HG03175 (cell line): ENCODE measurements around the gene CHRNB4.
"Not testable (repeated sequence)": the region's sequence is repeated elsewhere in the genome, so short reads cannot be mapped to it uniquely, and the experiment has no call there.

Source experiments
- ATAC-seq: cut with Tn5 transposase; IDR thresholded peaks from one replicate; pipeline ENCODE4 v1.9.1; 2021; ENCODE audit warnings: mild to moderate bottlenecking, moderate library complexity; ENCODE audit not compliant: unreplicated experiment

CHRNB4 gene

DNA sequence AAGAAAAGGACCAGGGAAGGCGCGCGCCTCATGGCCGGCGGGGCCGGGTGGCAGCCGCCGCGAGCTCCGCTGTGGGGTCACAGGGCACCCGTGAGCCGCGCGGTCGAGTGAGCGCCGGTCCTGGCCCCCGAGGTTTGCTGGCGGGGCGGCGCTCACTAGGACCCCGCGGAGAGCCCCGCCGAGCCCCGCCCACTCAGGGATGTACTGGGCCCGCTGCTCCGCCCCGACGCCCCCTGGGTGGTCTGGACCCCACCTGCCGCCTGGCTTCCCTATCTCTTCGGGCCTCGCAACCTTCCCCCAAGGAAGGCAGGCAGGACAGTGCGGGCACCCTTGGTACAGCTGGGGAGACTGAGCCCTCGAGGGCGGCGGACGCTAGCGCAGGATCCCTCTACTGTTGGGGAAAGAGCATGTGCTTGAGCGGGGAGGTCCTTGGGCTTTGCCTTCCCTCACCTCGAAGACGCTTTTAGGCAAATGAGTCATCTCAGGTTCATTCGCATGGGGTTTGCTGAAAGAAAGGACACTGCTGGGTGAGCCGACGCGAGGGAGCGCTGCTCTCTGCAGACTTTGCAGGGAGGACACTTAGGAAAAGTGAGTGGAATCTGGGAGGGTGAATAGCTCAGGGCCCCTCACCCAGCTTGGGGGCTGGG lies at the start of gene CHRNB4:
Gene CHRNB4, minus strand, starts transcription at position 109 of the 647 bp plus-strand sequence. Its CDS starts 77 bp downstream, at position 32.
- no peak for ATAC-seq

DNA sequence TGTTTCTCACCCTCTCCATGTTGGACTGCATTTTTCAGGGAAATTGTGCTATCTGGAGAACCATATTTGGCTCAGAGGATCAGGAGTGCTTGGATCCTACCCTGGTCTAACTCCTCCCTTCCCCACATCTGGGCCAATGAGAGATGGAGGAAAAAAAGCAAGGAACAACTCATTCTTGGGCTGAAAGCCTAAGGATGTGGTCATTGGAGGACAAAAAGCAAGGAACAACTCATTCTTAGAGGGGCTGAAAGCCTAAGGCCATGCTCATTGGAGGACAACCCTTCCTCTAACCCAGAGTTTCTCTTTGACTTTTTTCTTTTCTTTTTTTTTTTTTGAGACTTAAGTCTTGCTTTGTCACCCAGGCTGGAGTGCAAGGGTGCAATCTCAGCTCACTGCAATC lies 48.6 kb upstream of the CHRNB4 start:
- no peak for ATAC-seq

DNA sequence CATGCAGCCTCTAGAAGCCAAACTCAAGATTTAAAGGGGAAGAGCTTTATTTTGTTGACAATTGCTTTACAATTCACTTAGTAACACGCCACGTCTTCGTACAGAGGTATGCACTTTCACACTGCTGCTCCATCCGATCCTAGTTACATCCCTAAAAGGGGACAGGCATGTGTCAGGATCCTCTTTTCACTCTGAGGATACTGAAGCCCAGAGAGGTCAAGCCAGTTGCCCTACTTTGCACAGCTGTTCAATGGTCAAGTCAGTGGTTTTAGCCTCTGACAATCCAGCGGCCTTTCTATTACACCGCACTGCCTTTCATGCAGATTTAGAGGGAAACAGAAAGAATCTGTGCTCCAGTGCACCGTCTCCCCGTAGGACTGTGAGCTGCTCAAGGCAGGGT lies 44.9 kb upstream of the CHRNB4 start:
- no peak for ATAC-seq

DNA sequence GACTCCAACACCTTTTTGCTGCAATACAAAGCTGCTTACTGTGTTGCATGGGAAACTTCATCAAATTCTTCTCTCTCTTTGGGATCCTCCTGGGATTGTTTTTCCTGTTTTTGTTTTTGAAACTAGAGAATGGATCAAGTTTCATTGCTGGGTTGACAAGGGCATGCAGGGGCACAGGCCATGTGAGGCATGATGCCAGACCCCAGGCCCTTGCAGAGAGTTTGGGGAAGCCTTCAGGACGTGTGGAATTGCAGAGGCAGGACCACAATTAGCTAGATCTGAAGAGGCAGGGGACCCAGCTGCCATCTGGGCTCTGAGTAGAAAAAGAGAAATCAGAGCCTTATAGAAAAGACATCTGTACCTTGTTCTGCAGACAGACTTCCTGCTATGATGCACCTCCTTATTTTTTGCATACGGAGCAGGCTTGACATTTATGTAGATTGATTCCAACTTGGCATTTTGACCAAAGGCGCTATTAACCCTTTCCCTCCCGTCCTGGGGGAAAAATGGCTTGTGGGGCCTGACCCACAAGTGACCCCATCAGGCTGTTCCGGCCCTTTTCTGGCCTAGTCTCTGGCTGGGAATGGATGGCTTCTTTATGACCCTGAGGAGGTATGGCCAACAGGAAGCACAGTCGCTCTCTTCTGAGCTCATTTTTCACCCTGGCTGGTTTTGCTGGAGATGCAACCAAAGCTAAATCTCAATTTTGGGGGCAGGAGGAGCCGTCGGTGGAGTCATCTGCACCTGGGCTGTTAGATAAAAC lies 44.3 kb upstream of the CHRNB4 start:
- no peak for ATAC-seq

- ATAC-seq = no peak
Measured at GRCh38 chr15:78684657-78685056, 43.6 kb upstream of the CHRNB4 start.

- ATAC-seq = not testable (repeated sequence)
Measured at GRCh38 chr15:78683599-78683998, 42.6 kb upstream of the CHRNB4 start.

DNA sequence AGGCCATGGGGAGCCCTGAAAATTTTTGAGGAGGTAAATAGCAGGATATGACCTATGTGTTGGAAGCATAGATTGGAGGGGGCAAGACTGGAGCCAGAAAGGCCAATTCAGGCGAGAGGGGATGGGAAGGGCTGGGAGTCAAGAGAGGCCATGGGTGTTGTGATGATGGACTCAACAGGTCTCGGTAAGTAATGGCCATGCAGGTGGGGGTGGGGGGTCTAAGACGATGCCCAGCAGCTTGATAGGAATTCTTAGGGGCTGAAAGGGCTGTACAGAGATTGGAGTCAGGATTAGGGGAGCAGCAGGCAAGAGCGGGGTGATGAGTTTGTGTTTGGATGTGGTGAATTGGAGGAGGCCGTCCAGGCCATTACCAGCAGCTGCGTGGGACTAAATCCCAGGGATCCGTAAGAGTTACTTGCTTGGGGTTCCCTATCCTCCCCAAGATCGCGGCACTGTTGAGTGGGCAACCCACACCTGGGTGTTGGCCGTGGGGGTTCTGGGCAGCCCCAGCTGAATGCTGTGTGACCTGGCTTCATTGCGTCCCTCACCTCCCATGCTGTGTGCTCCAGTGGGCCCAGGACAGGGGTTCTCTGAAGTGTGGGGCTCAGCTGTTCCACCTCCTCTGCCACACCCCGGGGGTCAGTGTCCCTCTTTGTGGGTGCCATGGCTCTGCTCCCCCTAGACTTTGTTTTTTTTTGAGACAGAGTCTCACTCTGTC lies 41.8 kb upstream of the CHRNB4 start:
- no peak for ATAC-seq

DNA sequence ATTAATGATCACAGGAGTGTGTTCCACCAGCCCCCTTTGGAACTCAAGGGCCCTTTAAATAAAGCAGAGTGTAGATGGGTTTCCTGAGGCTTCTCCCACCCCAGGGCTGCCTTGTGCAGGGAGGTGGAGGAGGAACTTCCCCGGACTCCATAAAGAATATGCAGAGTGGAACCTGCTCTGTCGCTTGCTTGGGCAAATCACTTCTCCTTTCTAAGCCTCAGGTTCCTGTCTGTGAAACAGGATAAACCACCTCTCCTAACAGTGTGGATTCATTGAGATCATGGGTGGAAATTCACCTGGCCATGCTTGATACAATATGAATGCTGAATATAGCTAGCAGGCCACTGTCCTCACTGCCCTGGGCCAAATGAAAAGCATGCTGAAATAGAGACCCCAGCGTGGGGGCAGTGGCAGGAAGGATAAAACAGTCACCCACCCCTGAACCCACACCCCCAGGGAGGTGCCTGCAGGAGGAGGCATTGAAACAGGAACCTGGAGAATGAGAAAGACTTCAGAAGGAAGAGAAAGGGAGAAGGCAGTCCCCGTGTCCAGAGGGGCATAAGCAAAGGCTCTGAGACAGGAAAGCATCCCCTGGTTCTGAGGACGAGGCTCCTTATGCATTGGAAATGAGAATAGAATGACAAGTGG lies 41.1 kb upstream of the CHRNB4 start:
- ATAC-seq = no peak

DNA sequence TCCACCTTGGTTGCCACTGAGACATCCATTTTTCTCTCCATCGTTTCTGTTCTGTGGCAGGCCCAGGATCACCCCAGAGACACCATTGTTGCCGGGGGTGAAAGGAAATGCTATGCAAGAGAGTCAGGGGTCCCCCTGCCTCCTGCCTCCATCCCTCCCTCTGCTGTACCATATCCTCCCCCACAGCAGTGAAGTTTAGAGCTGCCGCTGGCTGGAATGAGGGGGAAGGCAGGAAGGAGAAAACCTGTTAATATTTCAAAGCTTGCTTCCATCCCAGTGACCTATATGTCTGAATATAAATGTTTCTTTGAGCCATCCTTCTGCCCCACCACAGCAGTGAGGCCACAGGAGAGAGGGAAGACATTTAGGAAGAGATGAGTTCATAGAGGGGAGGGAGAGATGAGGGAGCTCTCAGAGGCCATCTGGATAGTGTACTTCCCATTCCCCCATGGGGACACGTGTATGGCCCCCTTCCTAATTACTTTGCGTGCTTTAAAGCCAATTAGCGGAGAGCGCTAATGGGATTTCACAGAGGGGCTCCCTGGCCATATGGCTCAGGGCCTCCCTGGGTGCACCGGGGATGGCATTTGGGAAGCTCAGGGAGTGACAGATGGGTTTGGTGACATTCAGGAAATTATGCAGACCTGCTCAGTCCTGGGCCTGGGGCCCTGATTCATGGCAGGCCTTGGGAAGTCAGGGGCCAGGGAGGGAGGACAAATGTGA lies 40.4 kb upstream of the CHRNB4 start:
- ATAC-seq = no peak

GRCh38 chr15:78680431-78681075 lies 39.5 kb upstream of the CHRNB4 start:
- ATAC-seq = no peak

GRCh38 chr15:78679089-78679511 lies 38.1 kb upstream of the CHRNB4 start:
- ATAC-seq = no peak

DNA sequence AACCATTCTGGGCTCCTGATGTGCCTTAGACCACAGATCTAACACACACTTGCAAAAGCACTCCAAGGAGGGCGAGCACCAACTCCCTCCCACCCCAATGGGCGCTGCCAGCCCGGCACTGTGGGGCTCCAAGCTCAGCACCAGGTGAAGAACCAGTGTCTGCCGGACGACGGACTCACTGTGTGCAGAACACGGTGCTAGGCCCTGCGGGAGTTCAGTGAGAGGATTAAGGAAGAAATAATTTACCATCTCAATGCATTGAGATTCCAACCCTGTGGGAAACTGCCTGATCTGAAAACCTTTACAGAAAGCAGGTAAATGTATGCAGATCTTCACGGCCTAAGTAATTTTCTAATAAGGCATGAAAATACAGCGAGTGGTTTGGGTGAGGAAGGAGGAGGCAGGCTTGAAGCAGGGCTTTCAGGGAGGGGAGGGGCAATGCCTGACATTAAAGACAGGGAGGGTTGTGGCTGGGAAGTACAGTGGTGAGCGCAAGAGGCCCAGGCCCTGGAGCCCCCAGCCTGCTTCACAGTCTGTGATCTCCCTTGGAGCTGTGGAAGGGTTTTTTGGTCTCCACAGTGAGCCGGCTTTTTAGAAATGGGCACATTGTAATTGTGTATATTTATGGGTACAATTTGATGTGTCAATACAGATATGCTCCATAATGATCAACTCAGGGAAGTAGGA lies 35.6 kb upstream of the CHRNB4 start:
- ATAC-seq = no peak

DNA sequence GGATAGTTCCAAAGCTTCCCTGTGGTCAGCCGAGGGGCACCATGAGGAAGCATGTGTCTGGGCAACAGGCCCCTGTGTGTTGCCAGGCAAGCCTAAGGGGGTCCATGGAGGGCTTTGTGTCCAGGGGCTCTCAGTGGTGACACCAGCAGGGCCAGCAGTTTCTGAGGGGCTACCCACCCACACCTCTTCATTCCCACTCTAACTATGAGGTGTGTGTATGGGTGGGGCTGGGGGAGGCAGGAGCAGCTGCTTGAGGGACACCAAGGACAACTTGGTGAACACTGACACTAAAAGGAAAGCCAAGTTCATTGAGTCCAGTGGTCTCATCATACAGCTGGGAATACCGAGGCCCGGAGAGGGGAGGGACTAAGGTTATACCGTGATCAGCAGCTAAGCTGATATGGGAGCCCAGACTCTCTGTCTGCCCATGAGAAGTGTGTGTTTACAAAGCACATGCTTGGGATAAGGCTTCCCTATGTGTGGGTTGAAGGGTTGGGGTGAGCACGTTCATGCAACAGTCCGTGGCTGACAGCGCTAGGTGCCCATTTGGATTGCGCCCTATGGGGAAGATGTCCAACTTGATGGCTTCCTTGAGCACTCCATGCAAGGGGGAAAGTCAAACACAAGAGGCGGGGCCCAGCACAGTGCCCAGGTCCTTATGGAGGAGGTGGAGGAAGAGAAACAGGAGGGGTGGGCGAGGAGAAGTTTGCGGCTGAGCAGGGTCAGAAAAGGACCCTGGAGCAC lies 34.8 kb upstream of the CHRNB4 start:
- ATAC-seq = no peak

DNA sequence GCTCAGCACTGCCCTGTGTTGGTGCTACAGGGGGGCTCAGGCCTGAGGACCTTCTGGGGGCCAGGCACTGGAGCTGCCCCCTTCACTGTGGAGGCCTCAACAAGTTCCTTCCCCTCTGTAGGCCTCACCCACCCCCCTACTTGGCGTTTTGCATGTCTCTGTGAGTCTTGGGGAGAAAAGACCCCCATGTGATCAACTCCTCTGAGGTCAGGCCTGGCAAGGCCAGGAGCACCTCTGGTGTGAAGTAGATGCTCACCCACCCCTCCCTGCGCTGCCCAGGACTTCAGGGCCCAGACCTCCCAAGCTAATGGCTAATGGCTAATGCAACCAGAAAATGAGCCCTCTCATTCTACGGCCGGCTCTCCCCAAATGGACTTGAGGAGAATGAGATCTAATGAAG lies 34.2 kb upstream of the CHRNB4 start:
- no peak for ATAC-seq

DNA sequence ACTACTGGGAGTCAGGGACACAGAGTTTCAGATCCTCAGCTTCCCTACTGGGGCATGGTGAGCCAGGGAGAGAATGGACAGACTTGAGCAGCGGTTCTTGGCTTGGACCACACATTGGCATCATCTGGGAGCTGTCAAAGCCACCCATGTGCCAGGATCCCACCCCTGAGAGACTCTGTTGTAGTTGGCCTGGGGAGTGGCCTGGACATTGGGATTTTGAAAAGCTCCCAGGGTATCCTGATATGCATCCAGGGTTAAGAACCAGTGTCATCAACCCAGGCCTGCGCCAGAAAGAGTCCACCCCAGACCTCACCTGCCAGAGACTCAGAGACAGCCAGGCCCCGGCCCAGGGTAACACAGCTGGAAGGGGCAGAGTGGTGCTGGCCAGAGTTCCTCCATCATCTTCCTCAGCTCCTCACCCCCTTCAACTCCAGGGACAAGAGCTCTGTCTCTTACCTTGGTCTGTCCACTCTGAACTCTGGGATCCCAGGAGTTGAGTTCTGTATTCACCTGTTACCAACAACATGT lies 33.0 kb upstream of the CHRNB4 start:
- no peak for ATAC-seq

DNA sequence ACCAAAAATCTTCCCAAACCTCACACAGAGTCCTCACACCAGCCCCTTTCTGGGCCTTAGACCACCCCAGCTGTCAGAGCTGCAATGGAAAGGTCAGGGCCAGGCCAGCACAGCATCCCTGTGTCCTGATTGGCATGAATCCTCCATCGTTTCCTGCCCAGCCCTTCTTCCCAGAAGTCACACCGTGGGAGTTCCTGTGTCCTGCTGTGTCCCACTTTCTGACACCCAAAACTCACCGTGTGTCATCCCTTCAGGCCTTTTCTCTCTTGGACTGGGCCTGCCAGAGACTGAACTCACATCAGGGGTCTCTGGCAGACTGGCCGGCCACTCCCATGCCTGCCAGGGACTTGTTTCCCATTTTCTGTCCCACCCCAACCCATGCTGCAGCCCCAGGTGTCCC lies 32.5 kb upstream of the CHRNB4 start:
- no peak for ATAC-seq

- no peak for ATAC-seq
Measured at GRCh38 chr15:78672285-78673014, 31.4 kb upstream of the CHRNB4 start.

GRCh38 chr15:78671626-78672211 lies 30.7 kb upstream of the CHRNB4 start:
- no peak for ATAC-seq
